NCI-H2029 treated with DMSO at 0.1 percent for 48 hours (cell line): ENCODE measurements around the gene HK2.
"Not testable (repeated sequence)": the region's sequence is repeated elsewhere in the genome, so short reads cannot be mapped to it uniquely, and the experiment has no call there.

Experiments
- DNase-seq: peaks from one replicate; lab custom pipeline; 2025; lab: John Stamatoyannopoulos, UW

HK2 gene

DNA sequence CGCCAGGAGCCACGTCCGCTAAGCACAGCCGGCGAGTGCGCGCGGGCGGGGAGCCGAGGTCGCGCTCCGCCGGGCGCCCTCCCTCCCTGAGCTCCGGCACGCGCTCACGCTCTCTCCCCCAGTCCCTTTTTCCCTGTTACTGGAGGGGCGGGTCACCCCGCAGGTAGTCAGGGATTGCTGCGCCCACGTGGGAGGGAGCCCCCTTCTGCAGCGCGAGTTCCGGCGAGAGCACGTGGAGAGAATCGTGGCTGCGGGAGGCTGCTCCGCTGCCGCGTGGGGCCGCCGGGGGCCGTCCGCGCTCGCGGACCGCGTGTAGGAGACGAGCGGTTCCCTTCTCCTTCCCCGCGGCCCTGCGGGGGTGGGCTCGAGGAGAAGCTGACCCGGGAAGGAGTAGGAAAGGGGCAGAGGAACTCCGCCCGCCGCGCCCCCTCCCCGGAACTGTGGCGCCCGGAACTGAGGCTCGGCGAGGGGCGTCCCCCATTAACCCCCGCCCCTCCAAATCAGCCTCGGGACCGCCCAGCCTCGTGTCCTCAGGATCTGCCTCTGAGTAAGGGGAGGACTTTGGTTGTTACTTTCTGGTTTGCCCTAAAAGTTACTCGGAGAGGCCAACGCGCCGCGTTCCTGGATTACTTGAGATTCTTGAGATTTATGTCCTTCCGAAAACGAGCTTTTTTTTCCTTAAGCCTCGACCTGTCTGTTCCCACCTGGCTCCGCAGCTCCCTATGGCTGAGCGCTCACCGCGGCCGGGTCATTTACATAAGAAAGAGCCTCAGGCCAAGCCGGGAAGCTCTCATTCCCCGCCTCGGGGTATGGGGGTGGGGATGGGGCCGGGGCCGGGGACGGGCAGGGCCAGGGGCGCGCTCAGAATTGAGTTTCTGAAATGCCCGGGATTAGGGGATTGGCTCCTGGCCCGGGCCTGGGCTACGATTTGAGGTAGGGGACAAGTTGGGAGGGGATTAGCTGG is 1.1 kb downstream of the HK2 start:
- no peak for DNase-seq

DNA sequence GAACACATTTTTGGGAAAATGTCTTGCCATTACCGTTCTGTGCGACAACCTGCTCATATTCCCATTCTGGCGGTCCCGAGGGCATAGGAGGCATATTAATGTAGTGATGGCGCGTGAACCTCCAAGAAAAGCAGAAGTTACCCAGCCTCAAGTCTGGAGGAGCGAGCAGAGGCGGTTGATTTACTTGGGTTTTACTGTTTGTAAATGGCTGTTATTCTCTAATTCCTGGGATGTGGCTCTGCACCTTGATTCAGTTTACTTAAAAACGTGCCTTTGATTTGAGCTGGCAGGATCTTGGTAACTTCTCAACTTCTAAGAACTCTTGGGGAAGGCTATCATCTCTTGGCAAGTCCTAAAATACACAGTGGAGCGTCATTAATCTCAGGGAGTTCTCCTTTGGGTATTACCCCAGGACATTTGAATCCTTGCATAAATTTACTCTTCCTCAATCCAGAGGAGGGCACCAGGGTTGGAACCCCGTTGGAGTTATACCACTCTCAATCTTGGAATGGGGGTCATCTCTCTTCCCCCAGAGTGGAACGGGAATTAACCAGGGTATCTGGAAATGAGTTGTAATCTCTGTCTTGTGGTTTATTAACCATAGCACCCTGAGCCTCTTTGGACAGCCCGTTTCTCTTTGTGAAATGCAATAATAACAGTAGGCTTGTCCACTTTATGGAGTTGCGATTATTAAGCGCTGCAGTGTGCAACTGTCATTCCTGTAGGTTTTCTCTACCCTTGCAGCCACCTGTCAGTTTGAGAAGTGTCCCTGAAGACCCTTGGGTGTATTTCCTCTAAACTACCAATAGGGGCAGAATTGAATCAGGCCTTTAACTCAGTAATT is 2.1 kb downstream of the HK2 start:
- peak; percentile 61 for DNase-seq

- no peak for DNase-seq
Measured at GRCh38 chr2:74836675-74837401, 2.9 kb downstream of the HK2 start.

DNA sequence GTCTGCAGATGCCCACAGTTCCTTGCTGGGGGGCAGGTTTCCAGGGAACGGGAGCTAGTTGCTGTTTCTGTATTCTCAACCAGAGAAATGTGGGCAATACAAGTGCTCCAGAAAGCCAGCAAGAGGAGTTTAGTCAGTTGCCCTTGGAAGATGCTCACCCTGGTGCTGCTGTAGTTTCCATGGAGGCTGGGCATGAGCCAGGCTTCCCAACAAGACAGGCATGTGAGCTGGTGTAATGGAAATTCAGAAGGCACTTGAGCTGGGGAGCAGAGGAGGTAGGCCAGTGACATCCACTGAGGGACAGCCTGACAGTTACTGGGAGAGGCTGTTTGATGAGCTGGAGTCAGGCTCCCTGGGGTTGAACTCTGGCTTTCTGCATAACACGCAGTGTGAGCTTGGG is 7.7 kb downstream of the HK2 start:
- DNase-seq: no peak

- DNase-seq: no peak
Measured at GRCh38 chr2:74843433-74843832, 9.5 kb downstream of the HK2 start.

DNA sequence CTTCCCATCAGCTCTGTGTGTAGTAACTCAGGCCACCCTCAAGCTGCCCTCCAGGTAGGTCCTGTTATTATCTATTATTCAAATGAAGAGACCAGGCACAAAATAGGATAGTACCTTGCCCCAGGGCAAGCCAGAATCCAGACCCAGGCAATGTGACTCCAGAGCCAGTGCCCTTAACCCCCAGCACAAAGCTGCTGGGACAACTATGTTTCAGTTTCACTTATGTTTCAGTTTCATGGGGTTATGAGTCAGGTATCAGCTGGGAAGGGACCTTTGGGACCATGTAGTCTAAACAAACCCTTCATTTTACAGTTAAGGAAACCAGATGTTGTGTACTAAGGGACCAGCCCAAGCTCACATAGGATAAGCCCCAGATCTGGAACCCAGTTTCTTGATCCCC is 10.0 kb downstream of the HK2 start:
- DNase-seq: no peak

DNA sequence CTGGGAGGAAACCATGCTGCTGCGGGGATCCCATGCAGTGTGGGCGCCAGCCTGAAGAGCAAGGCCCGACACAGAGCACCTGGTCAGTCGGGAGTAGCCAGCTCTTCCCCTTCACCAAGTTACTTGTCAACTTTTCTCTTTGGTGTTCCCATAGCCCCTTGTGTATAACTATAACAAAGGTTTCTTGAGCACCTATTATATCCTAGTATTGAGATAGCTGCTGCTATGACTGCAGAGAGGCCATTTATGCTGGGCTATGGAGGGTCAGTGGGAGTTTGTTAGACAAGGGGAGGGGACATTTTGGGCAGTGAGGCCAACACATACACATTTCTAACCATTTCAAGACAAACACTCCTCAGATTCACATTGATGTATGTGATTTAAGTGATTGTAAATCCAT is 10.8 kb downstream of the HK2 start:
- no peak for DNase-seq

- DNase-seq: peak; percentile 77
Measured at GRCh38 chr2:74845217-74845751, 11.4 kb downstream of the HK2 start.

GRCh38 chr2:74845991-74846390 is 12.1 kb downstream of the HK2 start:
- DNase-seq: no peak

- DNase-seq: no peak
Measured at GRCh38 chr2:74846481-74846880, 12.6 kb downstream of the HK2 start.

DNA sequence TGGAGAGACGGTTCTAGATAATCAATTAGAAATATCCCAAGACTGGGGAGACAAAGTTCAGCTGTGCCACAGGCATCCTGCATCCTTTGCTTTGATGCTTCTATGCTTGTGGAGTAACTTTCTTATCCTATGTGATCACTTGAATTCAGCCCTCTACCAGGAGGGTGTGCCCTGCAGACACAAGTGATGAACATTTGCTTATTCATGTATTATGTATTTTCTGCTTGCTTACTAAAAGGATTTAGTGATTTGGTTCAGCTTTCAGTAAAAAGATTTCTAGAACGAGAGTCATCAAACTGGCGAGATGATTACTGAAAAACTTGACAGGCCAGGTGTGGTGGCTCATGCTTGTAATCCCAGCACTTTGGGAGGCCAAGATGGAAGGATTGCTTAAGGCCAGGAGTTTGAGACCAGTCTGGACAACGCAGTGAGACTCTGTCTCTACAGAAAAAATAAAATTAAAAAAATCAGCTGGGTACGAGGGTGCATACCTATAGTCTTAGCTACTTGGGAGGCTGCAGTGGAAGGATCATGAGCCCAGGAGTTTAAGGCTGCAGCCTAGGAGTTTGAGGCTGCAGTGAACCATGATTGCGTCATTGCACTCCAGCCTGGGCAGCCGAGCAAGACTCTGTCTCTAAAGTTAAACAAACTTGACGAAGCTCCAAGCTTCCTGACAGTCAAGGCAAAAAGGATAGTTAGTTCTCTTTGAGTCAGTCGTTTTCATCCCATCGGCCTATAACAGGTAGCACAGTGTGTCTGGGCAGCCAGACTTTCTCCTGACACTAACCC is 13.3 kb downstream of the HK2 start:
- no peak for DNase-seq

DNA sequence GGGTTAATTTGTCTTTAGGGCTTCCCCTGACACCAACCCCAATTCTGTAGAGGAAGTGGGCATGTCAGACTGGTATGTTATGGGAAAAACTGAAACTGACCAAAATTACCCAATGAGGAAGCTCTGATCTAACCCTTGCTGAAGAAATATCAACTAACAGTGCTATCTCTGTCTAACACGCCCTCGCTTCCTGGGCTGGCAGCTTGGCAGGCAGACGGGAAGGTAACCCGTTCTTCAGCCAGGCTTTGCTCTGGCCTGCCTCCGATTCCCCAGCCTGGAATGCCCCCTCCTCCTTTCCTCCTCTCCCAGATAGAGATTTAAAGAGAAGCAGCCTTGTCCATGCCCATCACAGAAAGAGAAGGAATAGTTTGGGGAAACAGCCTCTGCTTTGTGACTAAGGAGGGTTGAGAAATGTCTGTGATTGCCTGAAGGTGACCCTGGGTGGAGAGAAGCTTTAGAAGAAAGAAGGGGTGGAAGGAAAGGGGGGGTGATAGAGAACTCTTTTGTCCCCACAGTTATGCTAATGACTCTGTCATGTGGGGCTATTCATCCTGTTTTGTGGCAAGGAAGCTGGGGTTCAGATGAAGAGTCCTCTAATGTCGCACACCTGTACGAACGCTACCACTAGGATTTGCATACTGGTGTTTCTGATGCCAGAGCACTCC is 15.4 kb downstream of the HK2 start:
- DNase-seq: no peak

DNA sequence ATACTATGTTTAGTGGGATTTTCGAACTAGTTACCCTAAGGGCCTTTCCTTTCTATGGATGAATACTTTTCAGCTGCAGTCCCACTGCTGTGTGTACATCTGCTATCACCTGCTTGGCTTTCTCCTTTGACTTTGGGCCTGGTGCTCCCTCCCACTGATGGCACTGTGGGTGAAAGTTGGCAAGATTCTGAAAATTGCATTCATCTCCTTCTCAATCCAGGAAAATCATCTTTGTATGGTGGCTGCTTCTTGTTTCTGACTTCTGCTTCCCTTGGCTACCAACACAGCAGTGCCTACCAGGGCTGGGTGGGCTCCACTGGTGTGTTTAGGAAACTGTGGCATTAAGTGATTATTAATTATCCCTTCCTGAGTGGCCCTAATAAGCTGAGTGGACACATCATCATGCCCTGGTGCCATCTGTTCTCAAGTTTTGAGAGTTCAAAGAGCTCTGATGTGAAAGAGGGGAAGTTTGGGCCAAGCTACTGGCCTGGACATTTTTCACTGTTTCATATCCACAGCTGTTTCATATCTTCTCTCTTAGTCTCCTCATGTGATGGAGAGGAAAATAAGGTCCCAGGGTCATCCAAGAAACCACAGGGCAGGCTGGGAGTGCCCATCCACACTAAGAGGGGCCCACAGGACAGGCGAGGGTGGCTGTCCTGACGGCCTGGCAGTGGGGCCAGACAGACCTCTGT is 16.7 kb downstream of the HK2 start:
- no peak for DNase-seq

DNA sequence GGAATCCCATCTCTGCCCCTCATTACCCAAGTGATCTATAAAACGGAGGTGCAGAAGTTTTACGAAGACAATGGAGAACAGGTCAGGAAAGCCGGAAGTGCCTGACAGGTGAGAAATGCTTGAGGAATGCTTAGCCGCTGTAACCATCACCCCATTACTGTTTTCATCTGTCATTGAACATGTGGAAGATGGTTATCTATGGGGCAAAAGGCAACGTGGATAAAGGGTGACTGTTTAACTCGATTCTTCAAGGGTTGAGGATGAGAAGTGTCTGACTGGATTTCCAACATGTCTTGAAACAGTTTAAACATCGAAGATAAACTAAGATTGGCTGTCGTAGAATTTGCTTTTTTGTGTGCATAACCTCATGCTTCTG is 17.3 kb downstream of the HK2 start:
- DNase-seq: no peak

DNA sequence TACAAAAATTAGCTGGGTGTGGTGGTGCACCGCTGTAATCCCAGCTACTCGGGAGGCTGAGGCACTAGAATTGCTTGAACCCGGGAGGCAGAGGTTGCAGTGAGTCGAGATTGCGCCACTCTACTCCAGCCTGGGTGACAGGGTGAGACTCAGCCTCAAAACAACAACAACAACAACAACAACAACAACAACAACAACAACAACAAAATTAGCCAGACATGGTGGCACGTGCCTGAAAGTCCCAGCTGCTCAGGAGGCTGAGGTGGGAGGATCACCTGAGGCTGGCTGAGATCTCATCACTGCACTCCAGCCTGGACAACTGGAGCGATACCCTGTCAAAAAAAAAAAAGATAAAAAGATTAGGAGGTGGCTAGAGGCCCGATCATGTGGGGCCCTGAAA is 19.4 kb downstream of the HK2 start:
- DNase-seq: not testable (repeated sequence)

DNA sequence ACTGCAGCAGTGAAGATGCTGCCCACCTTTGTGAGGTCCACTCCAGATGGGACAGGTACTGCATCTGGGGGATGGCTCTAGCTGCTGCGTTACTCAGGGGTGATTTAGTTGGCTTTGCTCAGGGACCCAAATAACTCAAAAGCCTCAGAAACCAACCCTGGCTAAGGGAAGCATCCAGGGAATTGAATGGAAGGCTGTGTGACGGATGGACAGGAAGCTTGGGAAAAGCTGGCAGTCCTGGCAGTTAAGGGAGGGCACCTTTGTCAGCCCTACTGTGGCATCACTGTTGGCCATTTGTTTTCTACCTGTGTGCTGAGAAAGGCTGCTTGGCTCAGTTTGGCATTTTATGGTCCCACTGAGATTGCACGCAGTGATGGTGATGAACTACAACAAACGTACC is 20.5 kb downstream of the HK2 start:
- DNase-seq: no peak

- DNase-seq: not testable (repeated sequence)
Measured at GRCh38 chr2:74855114-74855707, 21.3 kb downstream of the HK2 start.

- DNase-seq: peak; percentile 46
Measured at GRCh38 chr2:74856004-74856578, 22.2 kb downstream of the HK2 start.

DNA sequence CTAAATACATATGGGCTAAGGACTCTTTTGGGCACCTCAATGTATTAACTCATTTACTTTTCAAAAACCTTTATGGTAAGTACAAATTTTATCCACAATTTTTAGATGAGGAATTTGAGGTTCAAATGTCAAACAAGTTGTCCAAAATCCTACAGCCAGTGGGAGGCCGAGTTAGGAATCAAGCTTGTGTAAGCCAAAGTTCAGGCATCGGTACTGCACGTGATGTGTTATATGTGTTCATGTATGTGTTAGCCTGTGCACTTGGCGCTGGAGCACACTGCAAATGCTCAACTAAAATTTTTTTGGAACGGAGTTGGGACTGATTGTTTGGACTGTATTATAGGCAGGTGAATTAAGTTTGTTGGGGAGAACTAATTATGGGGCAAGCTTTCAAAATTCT is 22.7 kb downstream of the HK2 start:
- no peak for DNase-seq
